Liver (tissue), 3 donors: ENCODE data around the gene BRD2.

ENCODE experiments used
- EGR1 ChIP-seq, 2 donors: IDR thresholded peaks; 2 replicates each; pipeline ENCODE4 v1.6.1; 2016 to 2018; ENCODE audit warnings: antibody characterized with exemption in 2 of 2, low read depth in 2 of 2
- FOXA1 ChIP-seq: IDR thresholded peaks from 2 replicates; pipeline ENCODE4 v1.6.1; 2016; ENCODE audit warnings: antibody characterized with exemption
- GABPA ChIP-seq, 2 donors: IDR thresholded peaks in 1 of 2; conservative IDR thresholded peaks in 1 of 2; 2 replicates each; pipeline ENCODE4 v1.6.1; 2016; ENCODE audit warnings: antibody characterized with exemption in 2 of 2, mild to moderate bottlenecking in 1 of 2, moderate library complexity in 1 of 2
- HNF4G ChIP-seq: IDR thresholded peaks from 2 replicates; pipeline ENCODE4 v1.6.1; 2016; ENCODE audit warnings: antibody characterized with exemption
- NR2F2 ChIP-seq: IDR thresholded peaks from 2 replicates; pipeline ENCODE4 v1.6.1; 2016; ENCODE audit warnings: antibody characterized with exemption
- RAD21 ChIP-seq, 2 donors: IDR thresholded peaks; 2 replicates each; pipeline ENCODE4 v1.6.1; 2016; ENCODE audit warnings: antibody characterized with exemption in 2 of 2, mild to moderate bottlenecking in 2 of 2
- RXRA ChIP-seq, 2 donors: IDR thresholded peaks; 2 replicates each; pipeline ENCODE4 v1.6.1; 2017 to 2018; ENCODE audit warnings: antibody characterized with exemption in 2 of 2, mild to moderate bottlenecking in 1 of 2
- TAF1 ChIP-seq: conservative IDR thresholded peaks from 2 replicates; pipeline ENCODE4 v1.6.1; 2016; ENCODE audit warnings: antibody characterized with exemption, mild to moderate bottlenecking
- YY1 ChIP-seq: IDR thresholded peaks from 2 replicates; pipeline ENCODE4 v1.6.1; 2016; ENCODE audit warnings: antibody characterized with exemption, mild to moderate bottlenecking
- TF ChIP-seq, protein P1 (sequence below): fragments of 150-350 bp; IDR thresholded peaks from 2 replicates; pipeline ENCODE4 v1.5.1; 2017; ENCODE audit warnings: improper control_type of control experiment, low read depth, low read length; ENCODE audit not compliant: missing input control
- TF ChIP-seq, protein P2 (sequence below): IDR thresholded peaks from 2 replicates; pipeline ENCODE4 v1.6.1; 2016; ENCODE audit warnings: antibody characterized with exemption
- TF ChIP-seq, protein P3 (sequence below): IDR thresholded peaks from 2 replicates; pipeline ENCODE4 v1.6.1; 2016; ENCODE audit warnings: antibody characterized with exemption, mild to moderate bottlenecking
- TF ChIP-seq, protein P4 (sequence below): IDR thresholded peaks from 2 replicates; pipeline ENCODE4 v1.6.1; 2016; ENCODE audit warnings: antibody characterized with exemption
- donor health status: healthy.
- donor health status: healthy.

DNA sequence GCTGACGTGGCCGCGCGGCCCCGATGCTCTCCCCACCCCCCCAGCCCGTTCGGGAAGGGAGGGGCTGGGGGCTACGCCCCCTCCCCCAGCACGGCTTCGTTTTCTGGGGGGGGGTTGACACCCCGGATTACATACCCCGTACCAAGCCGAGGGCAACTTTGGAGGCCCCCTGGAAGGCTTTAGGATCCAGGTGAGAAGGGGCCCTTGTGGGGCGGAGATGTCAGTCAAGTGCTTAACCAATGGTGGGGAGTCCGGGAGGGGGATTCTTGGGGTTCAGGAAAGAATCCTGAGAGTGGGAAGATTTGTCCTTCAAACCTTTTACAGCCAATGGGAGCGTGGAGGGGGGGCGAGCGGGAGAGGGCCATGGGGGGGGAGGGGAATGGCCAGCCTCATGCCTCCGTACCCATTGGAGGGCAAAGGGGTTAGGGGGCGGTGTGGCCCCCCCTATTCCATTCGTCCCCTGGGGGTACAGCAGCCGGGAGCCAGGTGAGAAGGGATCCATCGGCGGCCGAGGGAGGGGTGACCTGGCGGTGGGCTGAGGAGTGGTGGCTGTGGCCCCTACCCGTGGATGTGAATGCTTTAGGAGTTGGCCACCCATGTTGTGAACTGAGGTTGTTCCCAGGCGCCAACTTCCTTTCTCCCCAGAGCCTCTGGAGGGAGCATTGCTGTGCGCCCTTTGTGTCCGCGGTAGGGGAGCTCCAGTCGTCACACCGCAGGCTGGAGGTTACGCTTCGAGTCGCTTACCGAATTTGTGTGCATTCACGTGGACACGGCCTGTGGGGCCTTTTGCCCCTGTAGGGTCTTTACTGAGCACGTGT lies 682 bp downstream of the BRD2 start:
- TF ChIP-seq YY1: no peak
- TF ChIP-seq RAD21 (IDR thresholded peaks at IDR 0.05): no peak
- TF ChIP-seq, protein P1, sequence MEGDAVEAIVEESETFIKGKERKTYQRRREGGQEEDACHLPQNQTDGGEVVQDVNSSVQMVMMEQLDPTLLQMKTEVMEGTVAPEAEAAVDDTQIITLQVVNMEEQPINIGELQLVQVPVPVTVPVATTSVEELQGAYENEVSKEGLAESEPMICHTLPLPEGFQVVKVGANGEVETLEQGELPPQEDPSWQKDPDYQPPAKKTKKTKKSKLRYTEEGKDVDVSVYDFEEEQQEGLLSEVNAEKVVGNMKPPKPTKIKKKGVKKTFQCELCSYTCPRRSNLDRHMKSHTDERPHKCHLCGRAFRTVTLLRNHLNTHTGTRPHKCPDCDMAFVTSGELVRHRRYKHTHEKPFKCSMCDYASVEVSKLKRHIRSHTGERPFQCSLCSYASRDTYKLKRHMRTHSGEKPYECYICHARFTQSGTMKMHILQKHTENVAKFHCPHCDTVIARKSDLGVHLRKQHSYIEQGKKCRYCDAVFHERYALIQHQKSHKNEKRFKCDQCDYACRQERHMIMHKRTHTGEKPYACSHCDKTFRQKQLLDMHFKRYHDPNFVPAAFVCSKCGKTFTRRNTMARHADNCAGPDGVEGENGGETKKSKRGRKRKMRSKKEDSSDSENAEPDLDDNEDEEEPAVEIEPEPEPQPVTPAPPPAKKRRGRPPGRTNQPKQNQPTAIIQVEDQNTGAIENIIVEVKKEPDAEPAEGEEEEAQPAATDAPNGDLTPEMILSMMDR: no peak
- TF ChIP-seq TAF1: no peak
- TF ChIP-seq, protein P2, sequence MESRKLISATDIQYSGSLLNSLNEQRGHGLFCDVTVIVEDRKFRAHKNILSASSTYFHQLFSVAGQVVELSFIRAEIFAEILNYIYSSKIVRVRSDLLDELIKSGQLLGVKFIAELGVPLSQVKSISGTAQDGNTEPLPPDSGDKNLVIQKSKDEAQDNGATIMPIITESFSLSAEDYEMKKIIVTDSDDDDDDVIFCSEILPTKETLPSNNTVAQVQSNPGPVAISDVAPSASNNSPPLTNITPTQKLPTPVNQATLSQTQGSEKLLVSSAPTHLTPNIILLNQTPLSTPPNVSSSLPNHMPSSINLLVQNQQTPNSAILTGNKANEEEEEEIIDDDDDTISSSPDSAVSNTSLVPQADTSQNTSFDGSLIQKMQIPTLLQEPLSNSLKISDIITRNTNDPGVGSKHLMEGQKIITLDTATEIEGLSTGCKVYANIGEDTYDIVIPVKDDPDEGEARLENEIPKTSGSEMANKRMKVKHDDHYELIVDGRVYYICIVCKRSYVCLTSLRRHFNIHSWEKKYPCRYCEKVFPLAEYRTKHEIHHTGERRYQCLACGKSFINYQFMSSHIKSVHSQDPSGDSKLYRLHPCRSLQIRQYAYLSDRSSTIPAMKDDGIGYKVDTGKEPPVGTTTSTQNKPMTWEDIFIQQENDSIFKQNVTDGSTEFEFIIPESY: no peak
- no peak for TF ChIP-seq FOXA1
- no peak for TF ChIP-seq NR2F2
- TF ChIP-seq, protein P3, sequence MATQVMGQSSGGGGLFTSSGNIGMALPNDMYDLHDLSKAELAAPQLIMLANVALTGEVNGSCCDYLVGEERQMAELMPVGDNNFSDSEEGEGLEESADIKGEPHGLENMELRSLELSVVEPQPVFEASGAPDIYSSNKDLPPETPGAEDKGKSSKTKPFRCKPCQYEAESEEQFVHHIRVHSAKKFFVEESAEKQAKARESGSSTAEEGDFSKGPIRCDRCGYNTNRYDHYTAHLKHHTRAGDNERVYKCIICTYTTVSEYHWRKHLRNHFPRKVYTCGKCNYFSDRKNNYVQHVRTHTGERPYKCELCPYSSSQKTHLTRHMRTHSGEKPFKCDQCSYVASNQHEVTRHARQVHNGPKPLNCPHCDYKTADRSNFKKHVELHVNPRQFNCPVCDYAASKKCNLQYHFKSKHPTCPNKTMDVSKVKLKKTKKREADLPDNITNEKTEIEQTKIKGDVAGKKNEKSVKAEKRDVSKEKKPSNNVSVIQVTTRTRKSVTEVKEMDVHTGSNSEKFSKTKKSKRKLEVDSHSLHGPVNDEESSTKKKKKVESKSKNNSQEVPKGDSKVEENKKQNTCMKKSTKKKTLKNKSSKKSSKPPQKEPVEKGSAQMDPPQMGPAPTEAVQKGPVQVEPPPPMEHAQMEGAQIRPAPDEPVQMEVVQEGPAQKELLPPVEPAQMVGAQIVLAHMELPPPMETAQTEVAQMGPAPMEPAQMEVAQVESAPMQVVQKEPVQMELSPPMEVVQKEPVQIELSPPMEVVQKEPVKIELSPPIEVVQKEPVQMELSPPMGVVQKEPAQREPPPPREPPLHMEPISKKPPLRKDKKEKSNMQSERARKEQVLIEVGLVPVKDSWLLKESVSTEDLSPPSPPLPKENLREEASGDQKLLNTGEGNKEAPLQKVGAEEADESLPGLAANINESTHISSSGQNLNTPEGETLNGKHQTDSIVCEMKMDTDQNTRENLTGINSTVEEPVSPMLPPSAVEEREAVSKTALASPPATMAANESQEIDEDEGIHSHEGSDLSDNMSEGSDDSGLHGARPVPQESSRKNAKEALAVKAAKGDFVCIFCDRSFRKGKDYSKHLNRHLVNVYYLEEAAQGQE: peak; percentile 11
- TF ChIP-seq RXRA (IDR thresholded peaks at IDR 0.05): no peak
- TF ChIP-seq, protein P4, sequence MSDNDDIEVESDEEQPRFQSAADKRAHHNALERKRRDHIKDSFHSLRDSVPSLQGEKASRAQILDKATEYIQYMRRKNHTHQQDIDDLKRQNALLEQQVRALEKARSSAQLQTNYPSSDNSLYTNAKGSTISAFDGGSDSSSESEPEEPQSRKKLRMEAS: no peak
- no peak for TF ChIP-seq GABPA (IDR thresholded peaks at IDR 0.05 in 1 of 2, conservative IDR thresholded peaks at IDR 0.05 in 1 of 2)
- no peak for TF ChIP-seq EGR1 (IDR thresholded peaks at IDR 0.05; ENCODE audit: low read depth in 2 of 2)
- TF ChIP-seq HNF4G: no peak
